ENCODE measurements around the gene ABLIM1. TPM values are rescaled to one million over a fixed set of nuclear protein-coding genes. Genes with fewer than 3 reads are reported as not detected.

Gene ABLIM1
- total RNA-seq, 3 donors from 2014 or later (not counting 1 experiment from before 2014, with no cell fraction given): 71.9 to 118 (median 73.5) TPM

DNA sequence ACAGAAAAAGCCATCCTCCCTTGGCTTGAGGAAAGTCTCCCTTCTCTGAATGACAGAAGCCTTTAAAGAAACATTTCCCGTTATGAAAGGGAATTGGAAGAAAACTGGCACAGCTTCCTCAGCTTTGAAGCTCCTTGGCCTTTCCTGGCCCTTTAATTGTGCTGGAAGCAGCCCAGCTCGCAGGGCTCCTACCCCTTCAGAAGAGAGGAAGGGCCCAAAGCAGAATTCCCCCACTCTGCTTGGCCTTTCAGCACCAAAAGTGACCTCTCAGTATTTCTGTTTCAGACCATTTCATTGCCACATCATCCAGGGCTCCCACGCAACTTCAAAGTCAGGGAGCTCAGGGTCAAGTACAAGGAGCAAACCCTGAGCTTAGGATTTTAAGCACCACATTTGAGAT is 258.0 kb downstream of the ABLIM1 start:
- Histone ChIP-seq H3K27me3 (ENCODE audit: control insufficient read depth, insufficient read depth, low read length) (peaks cover 17% of the 10 kb centered on the region), H3K4me1 (ENCODE audit: control insufficient read depth, insufficient read depth, low read length) (peaks cover 16% of the 10 kb centered on the region), H3K9me3 (ENCODE audit: control insufficient read depth, insufficient read depth, low read length) (no peaks in the 10 kb centered on the region), H3K36me3 (ENCODE audit: control insufficient read depth, insufficient read depth, low read length) (no peaks in the 10 kb centered on the region), H3K27ac (ENCODE audit: low read length) (no peak overlapping the region), H3K4me3 (ENCODE audit: low read length) (no peak overlapping the region)
- intact Hi-C loops (cut with micrococcal nuclease): no loop called here
- DNase-seq: no peak
- H3K9me3 Mint-ChIP-seq: no peaks in the 10 kb centered on the region
- peaks cover 5 to 9% of the 10 kb centered on the region in 2 donors for H3K4me1 Mint-ChIP-seq
- H3K36me3 Mint-ChIP-seq: no peaks in the 10 kb centered on the region
- H3K27ac Mint-ChIP-seq: no peak overlapping the region
- 81% methylated on average over 2 of the region's 3 CpGs for WGBS (ENCODE audit: insufficient coverage)
- no peak for ATAC-seq
- no peak for TF ChIP-seq CTCF (IDR thresholded peaks at IDR 0.05)
- H3K27me3 Mint-ChIP-seq (ENCODE audit: low read depth in 2 of 2): peaks cover 41 to 63% of the 10 kb centered on the region in 2 donors
- no peak overlapping the region for H3K4me3 Mint-ChIP-seq

DNA sequence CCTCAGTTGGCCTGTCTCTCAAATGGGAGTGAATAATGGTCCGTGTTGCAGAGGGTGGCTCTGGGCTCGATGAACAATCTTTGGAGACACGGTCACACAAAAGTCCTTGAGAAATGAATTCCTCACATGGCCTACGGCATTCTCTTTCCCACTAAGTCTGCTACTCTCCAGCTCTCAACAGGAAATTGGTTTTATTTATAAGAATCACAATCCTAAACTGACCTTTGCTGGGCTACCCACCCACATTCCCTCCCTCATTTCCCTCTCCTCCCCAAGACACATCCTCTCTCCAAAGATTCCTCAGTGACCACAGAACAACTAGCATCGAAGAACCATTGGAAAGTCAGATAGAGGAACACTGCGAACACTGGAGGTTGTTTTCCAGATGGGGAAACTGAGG is 258.5 kb downstream of the ABLIM1 start:
- no peak overlapping the region for H3K27ac Mint-ChIP-seq
- no peaks in the 10 kb centered on the region for H3K9me3 Mint-ChIP-seq

GRCh38 chr10:114398587-114399331 is 259.3 kb downstream of the ABLIM1 start:
- no peaks in the 10 kb centered on the region for H3K9me3 ChIP-seq (ENCODE audit: control insufficient read depth, insufficient read depth, low read length)
- 86% methylated on average over 10 of the region's 10 CpGs for WGBS (ENCODE audit: insufficient coverage)
- no peak overlapping the region for H3K4me3 ChIP-seq (ENCODE audit: low read length)
- no peak overlapping the region for H3K27ac ChIP-seq (ENCODE audit: low read length)
- intact Hi-C loops (cut with micrococcal nuclease): no loop called here
- no peaks in the 10 kb centered on the region for H3K9me3 Mint-ChIP-seq
- peaks cover 40 to 56% of the 10 kb centered on the region in 2 donors for H3K27me3 Mint-ChIP-seq (ENCODE audit: low read depth in 2 of 2)
- ATAC-seq: no peak
- no peaks in the 10 kb centered on the region for H3K36me3 ChIP-seq (ENCODE audit: control insufficient read depth, insufficient read depth, low read length)
- no peak overlapping the region for H3K27ac Mint-ChIP-seq
- DNase-seq: no peak
- TF ChIP-seq CTCF (IDR thresholded peaks at IDR 0.05): no peak
- H3K4me1 Mint-ChIP-seq: peaks cover 5% of the 10 kb centered on the region in 2 donors
- no peaks in the 10 kb centered on the region for H3K36me3 Mint-ChIP-seq
- H3K4me3 Mint-ChIP-seq: no peak overlapping the region
- H3K27me3 ChIP-seq (ENCODE audit: control insufficient read depth, insufficient read depth, low read length): peaks cover 12% of the 10 kb centered on the region
- peaks cover 17% of the 10 kb centered on the region for H3K4me1 ChIP-seq (ENCODE audit: control insufficient read depth, insufficient read depth, low read length)

More for the DNA sequence above, 258.5 kb downstream of the ABLIM1 start:
- Mint-ChIP-seq H3K4me3 (no peak overlapping the region), H3K27me3 (ENCODE audit: low read depth in 2 of 2) (peaks cover 43 to 58% of the 10 kb centered on the region in 2 donors), H3K4me1 (peaks cover 5 to 6% of the 10 kb centered on the region in 2 donors), H3K36me3 (no peaks in the 10 kb centered on the region)
- H3K27me3 ChIP-seq (ENCODE audit: control insufficient read depth, insufficient read depth, low read length): peaks cover 12% of the 10 kb centered on the region
- no peak for DNase-seq
- WGBS (ENCODE audit: insufficient coverage): 90% methylated on average over 6 of the region's 6 CpGs
- H3K27ac ChIP-seq (ENCODE audit: low read length): no peak overlapping the region
- intact Hi-C loops (cut with micrococcal nuclease): no loop called here
- no peaks in the 10 kb centered on the region for H3K9me3 ChIP-seq (ENCODE audit: control insufficient read depth, insufficient read depth, low read length)
- H3K4me1 ChIP-seq (ENCODE audit: control insufficient read depth, insufficient read depth, low read length): peaks cover 15% of the 10 kb centered on the region
- H3K4me3 ChIP-seq (ENCODE audit: low read length): no peak overlapping the region
- no peaks in the 10 kb centered on the region for H3K36me3 ChIP-seq (ENCODE audit: control insufficient read depth, insufficient read depth, low read length)
- TF ChIP-seq CTCF (IDR thresholded peaks at IDR 0.05): no peak
- no peak for ATAC-seq

Data from natural killer cell (primary cell).